NCI-H2171 treated with DMSO at 0.1 percent for 48 hours (cell line): Measurements from ENCODE around the gene ATG16L2.
"Not testable (repeated sequence)": the region's sequence is repeated elsewhere in the genome, so short reads cannot be mapped to it uniquely, and the experiment has no call there.

Experiments
- DNase-seq: peaks from one replicate; lab custom pipeline; 2025; lab: John Stamatoyannopoulos, UW

The ATG16L2 gene

DNA sequence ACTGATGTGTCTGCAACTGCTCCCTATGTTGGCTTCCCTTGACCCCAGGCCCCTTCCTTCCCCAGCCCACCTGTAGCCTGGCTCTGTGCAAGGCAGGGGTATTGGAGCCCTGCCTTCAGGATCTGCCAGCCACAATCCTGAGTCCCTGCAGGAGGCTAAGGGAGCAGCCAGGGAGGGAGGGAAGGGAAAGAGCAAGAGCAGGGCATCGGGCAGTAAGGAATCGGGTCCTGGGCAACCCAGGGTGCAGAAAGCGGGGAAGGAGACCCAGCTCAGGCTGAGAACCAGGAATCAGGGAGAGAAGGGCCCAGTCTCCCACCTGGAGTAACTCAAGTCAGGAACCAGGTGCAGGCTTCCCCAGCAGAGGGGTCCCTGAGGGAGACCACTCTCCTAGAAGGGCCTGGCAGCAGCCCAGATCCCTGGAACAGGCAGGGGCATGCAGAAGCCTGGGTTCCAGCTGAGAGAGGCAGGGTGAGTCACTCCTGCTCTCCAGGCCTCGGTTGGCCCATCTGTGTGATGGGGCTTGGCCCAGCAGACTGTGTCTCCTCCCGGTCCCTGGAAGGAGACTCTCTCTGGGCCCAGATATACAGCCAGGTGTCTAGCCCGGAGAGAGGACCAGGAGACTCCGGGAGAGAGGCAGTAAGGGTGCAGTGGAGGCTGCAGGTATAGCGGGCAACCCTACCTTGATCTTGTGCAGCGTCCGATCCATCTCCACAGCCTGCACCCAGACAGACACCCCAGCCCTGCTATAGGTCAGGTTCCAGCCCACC lies 33.7 kb upstream of the ATG16L2 start:
- DNase-seq = peak; percentile 91

DNA sequence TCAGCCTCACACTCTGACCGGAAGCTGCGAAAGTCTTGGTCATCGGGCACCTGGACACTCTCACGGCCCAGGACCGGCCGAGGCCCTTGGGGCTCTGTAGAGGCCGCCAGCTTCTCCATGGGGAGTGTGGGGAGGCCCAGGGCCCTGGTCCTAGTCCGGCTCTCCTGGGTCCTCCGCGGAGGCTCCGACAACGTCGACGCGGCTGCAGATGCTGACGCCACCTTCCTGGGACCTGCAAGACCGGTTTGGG lies 33.2 kb upstream of the ATG16L2 start:
- DNase-seq = no peak

DNA sequence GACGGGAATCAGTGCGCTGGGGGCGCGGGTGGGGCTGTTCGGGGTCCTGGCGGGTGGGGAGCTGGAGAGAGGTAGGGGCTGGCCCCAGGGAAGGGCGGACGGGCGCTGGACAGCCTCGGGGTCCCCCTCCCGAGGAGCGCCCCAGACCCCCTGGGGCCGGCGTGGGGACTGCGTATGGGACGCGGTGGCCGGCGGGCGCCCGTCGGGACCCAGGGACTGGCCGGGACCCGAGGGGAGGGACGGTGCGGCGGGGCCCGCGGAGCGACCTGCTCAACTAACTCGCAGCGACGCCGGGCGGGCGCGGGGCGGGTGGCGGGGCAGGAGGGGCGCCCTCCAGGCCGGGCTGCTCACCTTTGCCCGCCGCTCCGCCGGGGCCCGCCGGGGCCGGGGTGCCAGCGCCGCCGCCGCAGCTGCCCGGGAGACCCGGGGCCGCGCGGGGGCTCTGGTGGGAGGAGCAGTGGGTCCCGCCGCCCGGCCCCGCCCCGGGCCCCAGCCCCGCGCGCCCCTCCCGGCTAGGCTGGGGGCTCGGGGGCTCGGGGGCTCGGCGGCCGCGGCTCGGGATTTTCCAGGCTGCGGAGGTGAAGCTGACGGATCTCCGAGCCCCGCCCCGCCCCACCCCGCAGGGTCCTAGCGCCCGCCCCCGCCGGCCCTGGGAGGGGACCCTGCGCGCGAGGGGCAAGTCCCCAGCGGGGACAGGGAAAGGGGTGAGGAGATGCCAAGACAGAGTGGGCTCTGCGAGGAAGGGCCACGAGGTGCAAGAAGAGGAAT lies 32.7 kb upstream of the ATG16L2 start:
- no peak for DNase-seq

DNA sequence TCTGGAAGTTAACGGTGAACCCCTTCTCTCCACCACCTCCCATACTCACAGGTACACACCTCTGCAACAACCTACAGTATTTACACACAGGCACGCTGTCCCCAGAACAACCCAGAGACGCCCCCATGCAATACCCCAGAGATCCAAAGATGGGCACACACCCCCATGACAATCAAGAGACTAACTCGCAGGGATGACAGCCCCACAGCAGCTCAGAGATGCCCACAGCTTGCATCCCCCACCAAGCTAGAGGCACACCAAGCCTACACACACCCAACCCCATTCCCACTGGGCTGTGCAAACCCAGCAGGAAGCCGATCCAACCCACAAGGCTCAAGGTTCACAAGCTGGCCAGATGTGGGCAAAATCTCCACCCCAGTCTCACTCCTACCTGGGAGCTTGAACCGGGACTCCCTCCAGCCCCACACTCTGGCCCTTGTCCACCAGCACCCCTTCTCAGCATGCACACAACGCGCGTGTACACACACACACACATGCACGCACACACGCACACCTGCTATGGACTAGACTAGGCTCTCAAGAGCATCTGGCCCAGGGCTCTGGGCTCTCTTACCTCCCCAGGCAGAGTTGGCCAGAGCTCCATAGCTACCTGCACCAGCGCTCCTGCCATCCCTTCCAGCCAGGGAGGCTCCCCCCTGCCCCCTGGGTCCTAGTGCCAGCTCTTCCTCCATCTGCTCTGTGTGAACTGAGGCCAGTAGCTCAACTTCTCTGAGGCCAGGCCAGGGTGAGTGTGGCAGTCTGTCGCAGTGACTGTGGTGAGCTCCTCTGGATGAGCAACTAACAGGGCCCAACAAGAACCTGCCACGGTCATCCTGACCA lies 31.9 kb upstream of the ATG16L2 start:
- peak; percentile 65 for DNase-seq

GRCh38 chr11:72783144-72783905 lies 30.9 kb upstream of the ATG16L2 start:
- DNase-seq = no peak

GRCh38 chr11:72784662-72785061 lies 29.5 kb upstream of the ATG16L2 start:
- no peak for DNase-seq

- no peak for DNase-seq
These were observed 27.7 kb upstream of the ATG16L2 start for GRCh38 chr11:72786305-72787215.

DNA sequence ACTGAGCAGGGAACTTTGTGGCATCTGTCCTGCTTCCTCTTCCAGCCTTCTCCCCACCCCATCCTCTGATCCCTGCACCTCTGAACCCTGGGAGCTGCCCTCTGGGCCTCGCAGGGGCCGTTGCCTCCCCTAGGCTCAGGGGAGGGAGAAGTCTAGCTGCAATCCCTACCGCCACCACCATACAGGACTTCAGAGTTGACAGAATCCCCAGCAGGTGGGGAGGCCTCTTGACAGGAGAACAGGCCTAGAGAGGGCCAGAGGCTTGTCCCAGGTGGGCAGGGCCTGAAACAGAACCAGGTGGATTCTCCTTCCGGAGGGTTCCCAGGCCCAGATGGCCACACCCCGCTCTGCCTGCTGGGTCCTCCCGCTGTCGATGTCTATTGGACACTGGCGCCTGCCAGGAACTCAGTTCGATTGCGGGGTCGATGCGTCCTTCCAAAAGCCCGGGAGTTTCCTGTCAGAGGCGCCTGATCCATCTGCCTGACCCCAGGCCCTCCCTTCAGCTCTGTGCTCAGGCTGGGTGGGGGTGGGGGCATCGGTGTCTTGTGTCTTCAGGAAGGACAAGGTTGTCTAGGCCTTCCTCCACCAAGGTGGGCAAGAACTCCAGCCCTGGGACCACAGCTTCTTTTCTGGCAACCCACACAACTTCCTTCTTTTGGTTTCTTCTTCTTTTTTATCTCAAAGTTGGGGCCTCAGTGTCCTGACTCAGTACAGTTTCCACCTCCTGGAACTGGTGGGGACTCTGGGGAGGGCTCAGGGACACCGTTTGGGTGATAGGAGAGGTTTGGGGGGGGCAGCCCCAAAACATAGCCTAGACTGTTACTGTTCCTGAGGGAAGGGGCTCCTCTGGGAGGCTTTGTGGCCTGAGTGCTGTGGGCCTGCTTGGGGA lies 26.8 kb upstream of the ATG16L2 start:
- DNase-seq = peak; percentile 28

DNA sequence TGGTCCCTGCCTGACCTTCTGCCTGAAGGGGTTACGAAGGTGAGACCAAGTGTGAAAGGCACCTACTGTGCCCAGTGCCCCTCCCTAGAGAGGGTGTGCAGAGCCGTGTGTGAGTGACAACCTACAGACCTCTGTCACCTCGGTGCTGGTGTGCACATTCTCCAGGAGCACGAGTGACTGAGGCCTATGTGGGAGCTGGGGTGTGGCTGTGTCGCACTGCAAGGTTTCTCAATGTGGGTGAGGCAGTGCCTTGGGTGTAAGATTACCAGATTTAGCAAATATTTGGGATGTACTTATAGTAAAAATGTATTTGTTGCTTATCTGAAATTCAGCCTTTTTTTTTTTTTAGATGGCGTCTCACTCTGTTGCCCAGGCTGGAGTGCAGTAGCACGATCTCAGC lies 26.0 kb upstream of the ATG16L2 start:
- DNase-seq = no peak

DNA sequence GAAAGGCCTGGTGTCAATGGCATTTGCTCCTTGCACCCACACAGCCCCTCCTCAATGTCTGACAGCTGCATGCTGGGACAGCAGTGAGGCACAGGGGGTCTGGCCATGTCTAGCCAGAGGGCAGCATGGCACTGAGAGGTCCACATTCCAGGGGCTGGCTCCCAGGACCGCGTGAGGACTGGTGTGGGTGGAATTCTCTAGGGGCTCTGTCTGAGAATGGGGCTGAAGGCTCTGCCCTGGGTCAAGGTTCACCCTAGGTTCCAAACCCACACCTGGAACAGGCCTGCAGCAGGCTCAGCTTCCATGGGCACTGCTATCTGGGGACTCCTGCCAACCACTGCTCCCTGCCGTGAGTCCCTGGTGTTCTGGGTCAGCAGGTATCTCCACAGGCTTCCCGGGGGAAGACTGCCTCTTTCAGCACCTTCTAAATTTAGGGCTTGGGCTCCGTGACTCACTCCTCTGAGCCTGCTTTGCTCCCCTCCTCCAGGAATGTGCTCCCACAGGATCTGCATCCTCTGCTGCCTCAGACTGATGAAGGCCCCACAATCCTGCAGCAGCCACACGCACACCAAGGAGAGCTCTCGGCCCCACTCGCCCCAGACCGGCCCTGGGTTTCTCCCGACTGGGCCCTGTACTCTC lies 24.6 kb upstream of the ATG16L2 start:
- no peak for DNase-seq

GRCh38 chr11:72791228-72791627 lies 23.0 kb upstream of the ATG16L2 start:
- DNase-seq = not testable (repeated sequence)

DNA sequence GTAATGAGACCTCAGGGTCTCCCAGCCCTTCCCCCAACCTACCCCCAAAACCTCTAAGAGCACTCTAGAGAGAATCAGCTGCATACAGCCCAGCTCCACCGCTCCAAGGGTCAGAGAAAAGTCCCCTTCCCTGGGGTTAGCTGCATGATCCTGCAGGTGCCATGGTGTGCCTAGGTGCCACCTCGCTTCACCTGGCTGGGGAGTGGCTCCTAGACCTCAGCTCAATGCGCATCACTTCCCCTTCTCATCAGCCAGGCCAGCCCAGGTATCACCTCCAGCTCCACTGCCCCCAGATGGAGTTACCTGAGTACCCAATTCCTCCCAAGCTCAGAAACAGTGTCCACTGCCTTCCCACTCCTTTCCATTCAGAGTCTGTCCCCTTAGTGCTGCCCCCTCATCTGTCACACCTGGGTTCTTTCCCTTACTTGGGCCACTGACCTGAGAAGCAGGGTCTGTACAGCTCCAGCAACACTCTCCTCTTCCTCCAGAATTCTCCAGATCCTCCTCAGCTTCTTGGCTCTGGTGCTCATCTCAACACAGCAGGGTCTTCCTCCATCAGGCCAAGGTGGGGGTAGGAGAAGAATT lies 21.7 kb upstream of the ATG16L2 start:
- no peak for DNase-seq

GRCh38 chr11:72793076-72793424 lies 21.2 kb upstream of the ATG16L2 start:
- DNase-seq = no peak

GRCh38 chr11:72793425-72794367 lies 20.5 kb upstream of the ATG16L2 start, which contains the start of gene STARD10:
TSS of gene STARD10 (minus strand) at chr11:72794047. CDS start at chr11:72781181, 12,866 bp downstream.
- DNase-seq = peak; percentile 97

GRCh38 chr11:72798361-72798760 lies 15.8 kb upstream of the ATG16L2 start:
- DNase-seq = no peak

DNA sequence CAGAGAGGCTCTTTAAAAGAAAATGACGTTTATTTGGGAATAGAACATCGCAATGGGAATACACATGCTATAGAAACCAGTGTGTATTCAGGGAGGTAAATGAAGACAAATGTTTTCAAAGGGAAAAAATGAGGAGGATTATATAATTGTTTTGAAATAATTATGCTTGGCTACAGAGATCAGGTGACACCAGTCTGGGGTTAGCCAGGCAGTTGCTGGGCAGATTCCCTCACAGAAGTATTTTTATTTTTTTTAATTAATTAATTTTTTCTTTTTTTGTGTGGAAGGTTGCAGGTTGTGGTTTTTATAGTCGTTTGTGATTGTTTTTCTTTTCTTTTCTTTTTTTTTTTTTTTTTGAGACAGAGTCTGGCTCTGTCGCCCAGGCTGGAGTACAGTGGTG lies 14.8 kb upstream of the ATG16L2 start:
- peak; percentile 12 for DNase-seq

DNA sequence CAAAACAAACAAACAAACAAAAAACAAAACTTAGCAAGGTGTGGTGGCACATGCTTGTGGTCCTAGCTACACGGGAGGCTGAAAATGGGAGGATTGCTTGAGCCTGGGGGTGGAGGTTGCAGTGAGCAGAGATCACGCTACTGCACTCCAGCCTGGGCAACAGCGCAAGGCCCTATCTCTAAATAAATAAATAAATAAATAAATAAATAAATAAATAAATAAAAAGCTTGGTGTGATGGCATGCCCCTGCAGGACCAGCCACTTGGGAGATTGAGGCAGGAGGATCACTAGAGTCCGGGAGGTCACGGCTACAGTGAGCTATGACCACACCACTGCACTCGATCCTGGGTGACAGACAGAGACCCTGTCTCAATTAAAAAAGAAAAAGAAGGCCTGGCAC lies 11.4 kb upstream of the ATG16L2 start:
- no peak for DNase-seq

DNA sequence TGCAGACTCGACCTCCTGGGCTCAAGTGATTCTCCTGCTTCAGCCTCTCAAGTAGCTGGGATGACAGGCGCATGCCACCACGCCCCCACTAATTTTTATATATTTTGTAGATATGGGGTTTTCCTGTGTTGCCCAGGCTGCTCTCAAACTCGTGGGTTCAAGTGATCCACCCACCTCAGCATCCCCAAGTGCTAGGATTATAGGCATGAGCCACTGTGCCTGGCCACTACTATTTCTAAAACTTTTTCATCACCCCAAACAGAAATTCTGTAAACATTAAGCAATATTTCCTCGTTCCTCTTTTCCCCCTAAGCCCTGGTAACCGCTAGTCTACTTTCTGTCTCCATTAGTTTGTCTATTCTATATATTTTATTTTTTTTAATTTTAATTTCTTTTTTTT lies 9.0 kb upstream of the ATG16L2 start:
- no peak for DNase-seq
